Suprapubic skin (tissue), 3 donors: ENCODE results near the gene MYO5A.

ENCODE experiments used
- POLR2AphosphoS5 ChIP-seq, 3 donors: sonication (generic); formaldehyde crosslinking; IDR thresholded peaks; one replicate each; pipeline ENCODE4 v1.6.1; 2017; ENCODE audit warnings: antibody characterized with exemption in 3 of 3
- TF ChIP-seq, protein P1 (sequence below), 2 donors: fragments of 200-600 bp in 1 of 2; fragments of 450-650 bp in 1 of 2; sonication (generic) in 1 of 2; IDR thresholded peaks; one replicate each; pipeline ENCODE4 v1.5.1; 2016 to 2019; ENCODE audit warnings: antibody characterized with exemption in 2 of 2, mild to moderate bottlenecking in 1 of 2, moderate library complexity in 1 of 2

DNA sequence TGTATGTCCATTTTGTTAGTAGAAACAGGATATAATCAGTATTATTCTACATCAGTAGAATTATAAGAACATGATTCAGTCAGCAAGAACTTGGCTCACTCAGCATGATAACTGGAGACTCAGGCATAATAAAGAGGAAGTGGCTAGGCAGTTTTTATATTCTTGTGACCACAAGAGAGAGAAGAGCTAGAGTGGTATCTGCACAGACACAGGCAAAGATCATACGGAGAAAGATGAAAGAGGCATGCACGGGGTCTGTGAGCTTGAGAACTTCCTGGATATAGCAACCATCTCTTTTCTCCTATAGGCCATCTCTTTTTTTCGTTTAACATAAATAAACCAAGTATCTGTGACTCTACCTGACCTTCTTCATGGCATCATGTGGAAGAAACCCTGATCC lies 46.8 kb downstream of the MYO5A start:
- TF ChIP-seq, protein P1, sequence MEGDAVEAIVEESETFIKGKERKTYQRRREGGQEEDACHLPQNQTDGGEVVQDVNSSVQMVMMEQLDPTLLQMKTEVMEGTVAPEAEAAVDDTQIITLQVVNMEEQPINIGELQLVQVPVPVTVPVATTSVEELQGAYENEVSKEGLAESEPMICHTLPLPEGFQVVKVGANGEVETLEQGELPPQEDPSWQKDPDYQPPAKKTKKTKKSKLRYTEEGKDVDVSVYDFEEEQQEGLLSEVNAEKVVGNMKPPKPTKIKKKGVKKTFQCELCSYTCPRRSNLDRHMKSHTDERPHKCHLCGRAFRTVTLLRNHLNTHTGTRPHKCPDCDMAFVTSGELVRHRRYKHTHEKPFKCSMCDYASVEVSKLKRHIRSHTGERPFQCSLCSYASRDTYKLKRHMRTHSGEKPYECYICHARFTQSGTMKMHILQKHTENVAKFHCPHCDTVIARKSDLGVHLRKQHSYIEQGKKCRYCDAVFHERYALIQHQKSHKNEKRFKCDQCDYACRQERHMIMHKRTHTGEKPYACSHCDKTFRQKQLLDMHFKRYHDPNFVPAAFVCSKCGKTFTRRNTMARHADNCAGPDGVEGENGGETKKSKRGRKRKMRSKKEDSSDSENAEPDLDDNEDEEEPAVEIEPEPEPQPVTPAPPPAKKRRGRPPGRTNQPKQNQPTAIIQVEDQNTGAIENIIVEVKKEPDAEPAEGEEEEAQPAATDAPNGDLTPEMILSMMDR (IDR thresholded peaks at IDR 0.05): no peak
- no peak for TF ChIP-seq POLR2AphosphoS5 (IDR thresholded peaks at IDR 0.05)
